ENCODE measurements around the gene GPC6. TPM values are rescaled to one million over a fixed set of nuclear protein-coding genes. Genes with fewer than 3 reads are reported as not detected.

GPC6 gene
- total RNA-seq, 1 donor from 2014 or later = 42.9 TPM

- H3K4me1 Mint-ChIP-seq = peaks cover 4% of the 10 kb centered on the region
- H3K4me1 ChIP-seq = peaks cover 11% of the 10 kb centered on the region
- H3K4me3 ChIP-seq = no peak overlapping the region
- no peak overlapping the region for H2AFZ ChIP-seq (replicated peaks)
- H3K4me3 Mint-ChIP-seq = no peak overlapping the region
- H3K36me3 Mint-ChIP-seq = no peaks in the 10 kb centered on the region
- no peaks in the 10 kb centered on the region for H4K20me1 ChIP-seq (ENCODE audit: low read depth)
- no peak overlapping the region for H3K27ac ChIP-seq
- H3K27ac Mint-ChIP-seq = no peak overlapping the region
- H3K27me3 Mint-ChIP-seq (ENCODE audit: insufficient read depth, low read depth) = no peaks in the 10 kb centered on the region
- no peaks in the 10 kb centered on the region for H3K79me2 ChIP-seq (ENCODE audit: low read depth)
- H3K36me3 ChIP-seq = no peaks in the 10 kb centered on the region
- H3K9me3 ChIP-seq (ENCODE audit: low read depth) = no peaks in the 10 kb centered on the region
- H3K9me3 Mint-ChIP-seq = no peaks in the 10 kb centered on the region
- no peak for DNase-seq (ENCODE audit: low spot score)
- TF ChIP-seq EZH2phosphoT487 (IDR thresholded peaks at IDR 0.05) (no peak), CTCF (IDR thresholded peaks at IDR 0.05) (no peak), EZH2 (IDR thresholded peaks at IDR 0.05) (no peak)
- H3F3A ChIP-seq (ENCODE audit: low read depth) = no peaks in the 10 kb centered on the region
- no peak overlapping the region for H3K4me2 ChIP-seq
- no peak overlapping the region for H3K9ac ChIP-seq
- no peaks in the 10 kb centered on the region for H3K27me3 ChIP-seq
These were observed 294.7 kb downstream of the GPC6 start for GRCh38 chr13:93521307-93521706.

GRCh38 chr13:93522501-93522900 is 295.9 kb downstream of the GPC6 start:
- Mint-ChIP-seq H3K9me3 (no peaks in the 10 kb centered on the region), H3K27ac (no peak overlapping the region), H3K4me3 (no peak overlapping the region), H3K4me1 (peaks cover 4% of the 10 kb centered on the region), H3K27me3 (ENCODE audit: insufficient read depth, low read depth) (no peaks in the 10 kb centered on the region), H3K36me3 (no peaks in the 10 kb centered on the region)
- peak; percentile 17 for DNase-seq (ENCODE audit: low spot score)
- no peak for TF ChIP-seq EZH2phosphoT487 (IDR thresholded peaks at IDR 0.05)
- TF ChIP-seq EZH2 (IDR thresholded peaks at IDR 0.05) = no peak
- TF ChIP-seq CTCF (IDR thresholded peaks at IDR 0.05) = no peak
- no peaks in the 10 kb centered on the region for H4K20me1 ChIP-seq (ENCODE audit: low read depth)
- H3F3A ChIP-seq (ENCODE audit: low read depth) = no peaks in the 10 kb centered on the region
- no peaks in the 10 kb centered on the region for H3K79me2 ChIP-seq (ENCODE audit: low read depth)
- no peak overlapping the region for H3K4me3 ChIP-seq
- H3K4me1 ChIP-seq = peaks cover 11% of the 10 kb centered on the region
- no peaks in the 10 kb centered on the region for H3K9me3 ChIP-seq (ENCODE audit: low read depth)
- H3K27me3 ChIP-seq = no peaks in the 10 kb centered on the region
- H2AFZ ChIP-seq (replicated peaks) = no peak overlapping the region
- no peak overlapping the region for H3K27ac ChIP-seq
- no peak overlapping the region for H3K4me2 ChIP-seq
- no peak overlapping the region for H3K9ac ChIP-seq
- no peaks in the 10 kb centered on the region for H3K36me3 ChIP-seq

- peaks cover 4% of the 10 kb centered on the region for H3K4me1 Mint-ChIP-seq
- no peak overlapping the region for H3K27ac Mint-ChIP-seq
- H3K9ac ChIP-seq = no peak overlapping the region
These were observed 298.5 kb downstream of the GPC6 start for GRCh38 chr13:93525087-93525486.

More at GRCh38 chr13:93525087-93525486, 298.5 kb downstream of the GPC6 start:
- no peaks in the 10 kb centered on the region for H3K27me3 ChIP-seq
- H3F3A ChIP-seq (ENCODE audit: low read depth) = no peaks in the 10 kb centered on the region
- Mint-ChIP-seq H3K36me3 (no peaks in the 10 kb centered on the region), H3K4me3 (no peak overlapping the region), H3K27me3 (ENCODE audit: insufficient read depth, low read depth) (no peaks in the 10 kb centered on the region), H3K9me3 (no peaks in the 10 kb centered on the region)
- no peaks in the 10 kb centered on the region for H3K36me3 ChIP-seq
- no peaks in the 10 kb centered on the region for H3K9me3 ChIP-seq (ENCODE audit: low read depth)
- H4K20me1 ChIP-seq (ENCODE audit: low read depth) = no peaks in the 10 kb centered on the region
- H3K79me2 ChIP-seq (ENCODE audit: low read depth) = no peaks in the 10 kb centered on the region
- TF ChIP-seq EZH2 (IDR thresholded peaks at IDR 0.05) = no peak
- no peak for TF ChIP-seq CTCF (IDR thresholded peaks at IDR 0.05)
- no peak for TF ChIP-seq EZH2phosphoT487 (IDR thresholded peaks at IDR 0.05)
- no peak overlapping the region for H3K4me3 ChIP-seq
- H3K4me1 ChIP-seq = peaks cover 7% of the 10 kb centered on the region
- H2AFZ ChIP-seq (replicated peaks) = no peak overlapping the region
- no peak overlapping the region for H3K4me2 ChIP-seq
- DNase-seq (ENCODE audit: low spot score) = no peak
- H3K27ac ChIP-seq = no peak overlapping the region

Measured in neural progenitor cell (in vitro differentiated cells).